ENCODE data around the gene TFAP2E. TPM values are rescaled to one million over a fixed set of nuclear protein-coding genes. Genes with fewer than 3 reads are reported as not detected.
"Not testable (repeated sequence)": the region's sequence is repeated elsewhere in the genome, so short reads cannot be mapped to it uniquely, and the experiment has no call there.

The TFAP2E gene
- total RNA-seq, 1 donor from 2014 or later, result 0.48 TPM

DNA sequence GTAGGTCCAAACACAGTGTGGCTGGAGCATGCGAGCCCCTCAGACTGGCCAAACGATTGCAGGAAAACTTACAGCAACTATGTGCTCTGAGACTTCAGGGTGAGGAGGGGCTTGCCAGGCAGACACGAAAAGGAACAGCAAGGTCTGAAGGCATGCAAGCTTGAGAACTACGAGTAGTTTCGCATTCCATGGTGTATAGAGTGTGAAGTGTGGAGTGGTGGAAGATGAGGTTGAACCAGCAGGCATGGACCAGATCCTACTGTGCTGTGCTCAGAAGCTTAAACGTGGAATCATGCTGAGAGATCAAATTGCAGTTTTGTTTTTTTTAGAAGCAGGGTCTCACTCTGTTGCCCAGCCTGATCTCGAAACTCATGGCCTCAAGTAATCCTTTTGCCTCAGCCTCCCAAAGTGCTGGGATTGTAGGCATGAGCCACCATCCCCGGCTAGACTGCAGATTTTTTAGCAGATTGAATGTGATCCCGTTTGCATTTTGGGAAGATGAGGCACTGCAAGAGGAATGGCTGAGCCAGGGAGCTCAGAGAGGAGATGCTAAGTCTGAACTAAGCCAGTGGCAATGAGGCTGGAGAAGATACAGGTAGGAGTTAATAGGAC, 5.1 kb upstream of the TFAP2E start:
- peak; percentile 31 for DNase-seq (ENCODE audit: low spot score)
- intact Hi-C loops (cut with DNase I), result loop anchor here (2.0 kb wide), 1 partner anchor 207 kb away; no protein-coding TSS in a partner anchor

GRCh38 chr1:35568975-35569395, 4.1 kb upstream of the TFAP2E start:
- DNase-seq (ENCODE audit: low spot score), result peak; percentile 75
- intact Hi-C loops (cut with DNase I), result loop anchor here (1.0 to 2.0 kb wide), 2 partner anchors 158 to 206 kb away; no protein-coding TSS in a partner anchor

DNA sequence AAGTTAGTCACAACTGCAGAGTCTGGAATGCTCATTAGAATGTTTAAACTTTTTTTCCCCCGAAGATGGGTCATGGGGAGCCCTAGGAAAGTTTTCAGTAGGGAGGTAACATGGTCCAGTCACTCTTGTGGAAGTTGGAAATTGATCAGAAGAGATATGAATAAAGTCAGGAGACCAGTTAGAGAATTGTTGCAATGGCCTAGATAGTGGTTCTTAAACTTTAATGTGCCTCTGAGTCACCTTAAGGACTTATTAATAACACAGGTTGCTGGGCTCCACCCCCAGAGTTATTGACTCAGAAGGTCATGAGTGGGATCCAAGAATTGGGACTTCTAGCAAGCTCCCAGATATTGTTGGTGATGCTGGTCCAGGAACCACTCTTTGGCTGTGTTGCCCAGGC, 3.2 kb upstream of the TFAP2E start:
- intact Hi-C loops (cut with DNase I), result loop anchor here (1.0 to 2.0 kb wide), 2 partner anchors 157 to 205 kb away; no protein-coding TSS in a partner anchor
- peak; percentile 44 for DNase-seq (ENCODE audit: low spot score)

- intact Hi-C loops (cut with DNase I), result no loop called here
- peak; percentile 38 for DNase-seq (ENCODE audit: low spot score)
These were observed 2.5 kb upstream of the TFAP2E start for GRCh38 chr1:35570589-35571137.

DNA sequence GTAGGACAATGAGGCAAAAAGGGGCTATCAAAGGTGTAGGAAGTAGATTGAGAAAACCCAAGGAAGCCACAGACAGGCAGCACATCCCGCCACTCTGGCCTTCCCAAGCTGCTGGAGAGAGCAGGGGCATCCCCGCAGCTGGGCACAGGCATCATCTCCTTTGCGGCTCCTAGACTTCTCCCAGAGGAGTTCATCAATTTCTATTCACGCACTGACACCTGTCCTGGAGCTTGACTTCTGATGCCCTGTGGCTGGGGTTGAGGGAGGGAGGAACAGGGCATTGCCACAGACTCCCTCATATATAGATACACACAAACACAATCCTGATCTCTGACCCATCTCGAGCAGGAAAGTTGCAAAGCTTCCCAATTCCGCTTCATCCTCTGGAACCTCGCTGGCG, 1.9 kb upstream of the TFAP2E start:
- intact Hi-C loops (cut with DNase I), result no loop called here
- peak; percentile 51 for DNase-seq (ENCODE audit: low spot score)

DNA sequence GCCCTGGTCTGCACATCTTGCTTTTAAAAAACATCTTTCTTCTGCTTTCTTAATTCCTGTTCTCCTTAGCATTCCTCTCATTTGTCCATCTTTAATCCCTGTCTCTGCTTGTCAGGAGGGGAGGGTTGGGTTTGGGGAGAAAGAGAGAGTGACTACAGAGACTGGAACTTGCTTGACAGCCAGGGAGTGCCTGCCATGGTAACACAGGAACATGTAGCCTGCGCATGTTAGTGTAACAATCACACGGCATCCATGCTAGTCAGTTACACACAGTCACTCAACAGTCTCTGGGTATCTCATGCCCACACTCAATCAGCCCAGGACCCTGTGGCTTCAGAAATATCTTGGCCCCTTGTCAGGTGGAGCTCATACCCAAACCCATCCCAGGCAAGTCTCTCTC, 818 bp upstream of the TFAP2E start:
- intact Hi-C loops (cut with DNase I), result no loop called here
- peak; percentile 9 for DNase-seq (ENCODE audit: low spot score)

DNA sequence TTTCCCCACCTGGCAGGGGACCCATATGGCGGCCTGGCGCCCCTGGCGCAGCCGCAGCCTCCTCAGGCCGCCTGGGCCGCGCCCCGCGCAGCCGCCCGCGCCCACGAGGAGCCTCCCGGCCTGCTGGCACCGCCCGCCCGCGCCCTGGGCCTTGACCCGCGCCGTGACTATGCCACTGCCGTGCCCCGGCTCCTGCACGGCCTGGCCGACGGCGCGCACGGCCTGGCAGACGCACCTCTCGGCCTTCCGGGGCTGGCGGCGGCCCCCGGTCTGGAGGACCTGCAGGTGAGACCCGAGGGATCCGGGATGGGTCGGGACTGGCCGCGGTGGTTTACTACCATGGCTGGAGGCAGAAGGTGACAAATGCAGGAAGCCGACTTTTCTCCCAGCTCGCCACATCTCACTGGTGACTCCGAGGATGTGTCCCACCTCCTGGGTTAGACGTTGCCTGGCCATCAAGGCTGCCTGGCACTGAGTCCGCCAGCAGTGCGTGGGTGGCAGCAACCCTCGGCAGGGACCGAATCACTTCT, 1.1 kb downstream of the TFAP2E start:
- intact Hi-C loops (cut with DNase I), result no loop called here
- peak; percentile 67 for DNase-seq (ENCODE audit: low spot score)

DNA sequence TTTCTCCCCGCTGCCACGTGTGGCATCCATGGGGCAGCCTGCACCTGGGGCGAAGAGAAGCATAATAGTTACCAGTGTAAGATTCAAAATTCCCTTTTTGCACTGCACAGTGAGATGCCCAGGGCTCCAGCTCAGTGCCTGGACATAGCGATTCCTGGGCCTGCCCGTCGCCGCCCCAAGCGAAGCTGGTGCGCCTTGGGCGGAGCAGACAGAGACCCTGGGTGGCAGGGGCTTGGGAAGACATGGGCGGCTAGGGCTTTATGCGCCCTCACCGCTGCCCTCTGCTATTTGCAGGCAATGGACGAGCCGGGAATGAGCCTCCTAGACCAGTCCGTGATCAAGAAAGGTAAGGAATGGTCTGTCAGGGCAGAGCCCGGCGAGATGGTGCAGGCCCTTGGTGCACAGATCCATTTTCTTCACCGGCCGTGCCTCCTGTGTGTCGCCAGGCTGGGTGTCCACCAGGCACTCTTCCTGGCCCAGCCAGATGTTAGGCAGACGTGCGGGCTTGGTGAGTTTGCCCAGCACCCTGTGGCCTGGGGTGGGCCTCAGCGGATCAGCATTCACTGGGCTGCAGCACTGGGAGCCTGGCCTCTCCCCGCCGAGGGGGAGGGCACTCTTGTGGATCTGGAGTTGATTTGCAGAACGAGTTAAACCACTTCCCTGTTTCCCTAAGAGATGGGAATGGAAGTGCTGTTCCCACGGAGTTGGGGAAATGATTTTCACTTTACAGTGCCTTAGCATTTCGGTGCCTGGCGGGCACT, 1.7 kb downstream of the TFAP2E start:
- intact Hi-C loops (cut with DNase I), result no loop called here
- peak; percentile 9 for DNase-seq (ENCODE audit: low spot score)

DNA sequence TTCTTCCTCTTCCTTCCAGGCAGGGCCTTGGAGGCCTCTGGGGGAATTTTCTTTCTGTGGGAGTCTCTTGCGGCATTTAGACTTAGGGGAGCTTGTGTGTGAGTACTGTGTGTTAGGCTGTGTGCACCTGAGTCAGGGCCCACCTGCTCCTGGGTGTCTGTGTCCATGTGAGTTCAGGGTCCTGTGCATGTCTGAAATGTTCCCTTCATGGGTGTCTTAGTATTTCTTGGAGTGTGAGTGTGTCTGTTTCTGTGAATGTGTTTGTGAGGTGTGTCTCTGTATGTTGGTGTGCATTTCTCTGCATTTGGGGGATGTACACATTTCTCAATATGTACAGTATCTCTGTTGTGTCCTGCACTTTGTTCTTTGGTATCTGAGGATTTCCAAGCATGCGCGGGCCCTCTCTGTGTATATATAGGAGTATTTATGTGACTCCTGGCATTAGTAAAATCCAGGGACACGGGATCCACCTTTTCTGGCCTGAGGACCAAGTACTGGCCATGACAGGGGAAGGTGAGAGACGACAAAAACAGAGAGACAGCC, 2.4 kb downstream of the TFAP2E start:
- intact Hi-C loops (cut with DNase I), result no loop called here
- no peak for DNase-seq (ENCODE audit: low spot score)

DNA sequence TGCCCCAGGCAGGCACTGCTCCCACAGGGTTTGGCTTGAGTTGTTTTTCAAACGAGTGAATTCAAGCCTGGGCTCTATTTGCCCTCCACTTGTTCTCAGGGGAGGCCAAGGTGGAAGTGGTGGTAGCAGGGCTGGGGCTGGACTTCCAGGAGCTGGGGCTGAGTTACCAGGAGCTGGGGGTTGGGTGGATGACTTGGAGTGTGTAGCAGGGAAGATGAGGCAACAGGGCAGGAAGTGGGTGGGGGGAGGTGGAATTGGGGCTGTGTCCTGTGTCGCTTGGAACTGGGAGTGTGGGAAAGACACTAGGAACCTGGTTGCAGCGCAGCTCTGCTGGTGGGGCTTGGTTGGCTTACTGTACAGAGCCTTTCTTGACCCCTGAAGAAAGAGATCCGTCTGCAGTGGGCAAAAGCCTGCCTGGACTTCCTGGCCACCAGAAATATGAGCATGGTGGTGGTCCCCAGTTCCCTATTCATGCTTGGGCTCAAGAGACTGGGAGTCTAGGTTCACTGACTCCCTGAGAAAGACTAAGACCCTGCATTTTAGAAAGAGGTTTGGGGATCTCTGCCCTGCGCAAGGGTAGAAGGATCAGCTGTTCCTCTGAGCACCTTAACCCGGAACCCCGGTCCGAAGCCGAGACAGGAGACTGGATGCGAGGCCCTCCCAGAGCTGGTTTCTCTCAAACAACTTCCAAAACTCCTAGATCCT, 3.1 kb downstream of the TFAP2E start:
- DNase-seq (ENCODE audit: low spot score), result no peak
- intact Hi-C loops (cut with DNase I), result no loop called here

GRCh38 chr1:35576766-35577070, 3.6 kb downstream of the TFAP2E start:
- intact Hi-C loops (cut with DNase I); DNase-seq (ENCODE audit: low spot score): not testable (repeated sequence)

DNA sequence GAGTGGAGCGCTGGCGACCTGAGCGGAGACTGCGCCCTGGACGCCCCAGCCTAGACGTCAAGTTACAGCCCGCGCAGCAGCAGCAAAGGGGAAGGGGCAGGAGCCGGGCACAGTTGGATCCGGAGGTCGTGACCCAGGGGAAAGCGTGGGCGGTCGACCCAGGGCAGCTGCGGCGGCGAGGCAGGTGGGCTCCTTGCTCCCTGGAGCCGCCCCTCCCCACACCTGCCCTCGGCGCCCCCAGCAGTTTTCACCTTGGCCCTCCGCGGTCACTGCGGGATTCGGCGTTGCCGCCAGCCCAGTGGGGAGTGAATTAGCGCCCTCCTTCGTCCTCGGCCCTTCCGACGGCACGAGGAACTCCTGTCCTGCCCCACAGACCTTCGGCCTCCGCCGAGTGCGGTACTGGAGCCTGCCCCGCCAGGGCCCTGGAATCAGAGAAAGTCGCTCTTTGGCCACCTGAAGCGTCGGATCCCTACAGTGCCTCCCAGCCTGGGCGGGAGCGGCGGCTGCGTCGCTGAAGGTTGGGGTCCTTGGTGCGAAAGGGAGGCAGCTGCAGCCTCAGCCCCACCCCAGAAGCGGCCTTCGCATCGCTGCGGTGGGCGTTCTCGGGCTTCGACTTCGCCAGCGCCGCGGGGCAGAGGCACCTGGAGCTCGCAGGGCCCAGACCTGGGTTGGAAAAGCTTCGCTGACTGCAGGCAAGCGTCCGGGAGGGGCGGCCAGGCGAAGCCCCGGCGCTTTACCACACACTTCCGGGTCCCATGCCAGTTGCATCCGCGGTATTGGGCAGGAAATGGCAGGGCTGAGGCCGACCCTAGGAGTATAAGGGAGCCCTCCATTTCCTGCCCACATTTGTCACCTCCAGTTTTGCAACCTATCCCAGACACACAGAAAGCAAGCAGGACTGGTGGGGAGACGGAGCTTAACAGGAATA, 4.2 kb downstream of the TFAP2E start:
- peak; percentile 80 for DNase-seq (ENCODE audit: low spot score)
- intact Hi-C loops (cut with DNase I), result no loop called here

- intact Hi-C loops (cut with DNase I), result no loop called here
- DNase-seq (ENCODE audit: low spot score), result no peak
These were observed 7.9 kb downstream of the TFAP2E start for GRCh38 chr1:35580949-35581388.

- DNase-seq (ENCODE audit: low spot score); intact Hi-C loops (cut with DNase I): not testable (repeated sequence)
These were observed 8.5 kb downstream of the TFAP2E start for GRCh38 chr1:35581621-35582020.

DNA sequence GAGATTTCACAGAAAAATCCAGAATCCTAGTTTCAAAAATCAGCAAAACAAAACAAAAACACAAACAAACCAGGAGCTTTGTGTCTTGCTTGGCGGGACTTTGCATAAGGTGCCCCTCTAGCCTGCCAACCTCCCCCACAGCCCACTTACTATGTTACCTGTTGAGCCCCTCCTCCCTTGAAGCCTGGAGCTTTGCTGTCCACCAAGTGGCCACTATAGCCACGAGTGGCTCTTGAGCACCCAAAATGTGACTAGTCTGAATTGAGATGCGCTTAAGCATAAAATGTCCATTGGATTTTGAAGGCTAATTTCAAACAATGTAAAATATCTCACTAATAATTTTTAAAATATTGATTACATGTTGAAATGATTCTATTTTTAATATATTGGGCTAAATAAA, 12.2 kb downstream of the TFAP2E start:
- intact Hi-C loops (cut with DNase I), result no loop called here
- peak; percentile 22 for DNase-seq (ENCODE audit: low spot score)

DNA sequence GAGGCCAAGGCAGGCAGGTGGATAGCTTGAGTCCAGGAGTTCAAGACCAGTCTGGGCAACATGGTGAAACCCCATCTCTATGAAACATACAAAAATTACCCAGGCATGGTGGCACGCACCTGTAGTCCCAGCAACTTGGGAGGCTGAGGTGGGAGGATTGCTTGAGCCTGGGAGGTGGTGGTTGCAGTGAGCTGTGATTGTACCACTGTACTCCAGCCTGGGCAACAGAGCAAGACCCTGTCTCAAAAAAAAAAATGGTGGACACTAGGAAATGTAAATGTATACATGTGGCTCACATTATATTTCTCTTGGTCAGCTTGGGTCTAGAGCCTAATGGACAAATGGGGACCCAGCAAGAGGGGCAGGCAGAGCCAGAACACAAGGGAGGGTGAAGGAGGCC, 12.7 kb downstream of the TFAP2E start:
- DNase-seq (ENCODE audit: low spot score), result peak; percentile 5
- intact Hi-C loops (cut with DNase I), result not testable (repeated sequence)

DNA sequence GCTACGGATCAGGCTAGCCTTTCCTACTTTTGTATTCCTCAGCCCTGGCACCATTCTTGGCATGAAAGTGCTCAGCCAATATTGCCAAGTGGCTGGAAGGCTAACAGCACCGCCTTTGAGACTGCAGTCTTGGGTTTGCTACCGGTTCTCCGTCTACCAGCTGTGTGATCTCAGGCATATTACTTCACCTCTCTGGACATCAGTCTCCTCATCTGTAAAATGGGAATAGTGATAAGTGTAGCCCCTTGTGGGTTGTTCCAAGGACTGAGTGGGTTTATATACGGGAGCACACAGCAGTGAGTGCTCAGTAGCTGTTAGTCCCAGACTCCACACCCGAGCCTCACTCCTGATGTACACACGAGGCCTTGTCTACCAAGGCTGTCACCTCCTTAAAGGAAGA, 13.7 kb downstream of the TFAP2E start:
- intact Hi-C loops (cut with DNase I), result no loop called here

GRCh38 chr1:35587736-35588135, 14.6 kb downstream of the TFAP2E start:
- DNase-seq (ENCODE audit: low spot score), result peak; percentile 26
- intact Hi-C loops (cut with DNase I), result no loop called here

More for the DNA sequence above, 13.7 kb downstream of the TFAP2E start:
- peak; percentile 62 for DNase-seq (ENCODE audit: low spot score)

Measured in cardiac septum (tissue), 1 donor.